GM23338 (cell line): ENCODE data around the gene ANKRD44. TPM values are rescaled to one million over a fixed set of nuclear protein-coding genes. Genes with fewer than 3 reads are reported as not detected.

Experiments used
- ATAC-seq: fragments of 200-7000 bp; cut with Tn5 transposase; 3 replicates; pipeline ENCODE4 v1.9.1; 2020
- DNase-seq: peaks from one replicate; pipeline ENCODE4 v3.0.0-alpha.2; 2015; ENCODE audit warnings: low spot score
- H2AFZ ChIP-seq: fragments of 200-600 bp; sonication (generic); 2 replicates; pipeline ENCODE4 v1.8.0; 2016; ENCODE audit warnings: antibody characterized with exemption, mild to moderate bottlenecking, moderate library complexity
- H3F3A ChIP-seq: fragments of 200-600 bp; sonication (generic); replicated peaks from 2 replicates; pipeline ENCODE4 v1.8.0; 2017; ENCODE audit warnings: antibody characterized with exemption, mixed run types, low read depth
- H3K27ac ChIP-seq: fragments of 200-600 bp; sonication (generic); 2 replicates; pipeline ENCODE4 v1.6.1; 2016; ENCODE audit warnings: low read depth
- H3K27me3 ChIP-seq: fragments of 200-600 bp; sonication (generic); 2 replicates; pipeline ENCODE4 v1.8.0; 2016; ENCODE audit warnings: mild to moderate bottlenecking, mixed run types, moderate library complexity; ENCODE audit not compliant: insufficient read depth
- H3K36me3 ChIP-seq: fragments of 200-600 bp; sonication (generic); 2 replicates; pipeline ENCODE4 v1.8.0; 2016; ENCODE audit warnings: mild to moderate bottlenecking; ENCODE audit not compliant: insufficient read depth
- H3K4me1 ChIP-seq: fragments of 200-600 bp; sonication (generic); 2 replicates; pipeline ENCODE4 v1.8.0; 2016; ENCODE audit warnings: mild to moderate bottlenecking, moderate library complexity; ENCODE audit not compliant: insufficient read depth
- H3K4me2 ChIP-seq: fragments of 200-600 bp; sonication (generic); 2 replicates; pipeline ENCODE4 v1.7.1; 2017; ENCODE audit warnings: mixed run types
- H3K4me3 ChIP-seq: fragments of 200-600 bp; sonication (generic); 2 replicates; pipeline ENCODE4 v1.6.1; 2016; ENCODE audit warnings: mixed run types
- H3K79me2 ChIP-seq: fragments of 200-600 bp; sonication (generic); replicated peaks from 2 replicates; pipeline ENCODE4 v1.8.0; 2017; ENCODE audit warnings: mild to moderate bottlenecking; ENCODE audit not compliant: insufficient read depth
- H3K9me2 ChIP-seq: fragments of 200-600 bp; sonication (generic); 2 replicates; pipeline ENCODE4 v1.8.0; 2017; ENCODE audit not compliant: insufficient read depth
- H4K20me1 ChIP-seq: fragments of 200-600 bp; sonication (generic); replicated peaks from 2 replicates; pipeline ENCODE4 v1.8.0; 2017; ENCODE audit warnings: mild to moderate bottlenecking; ENCODE audit not compliant: insufficient read depth
- H3K27ac Mint-ChIP-seq: 2 replicates; pipeline ENCODE4 v1.8.0; 2020; ENCODE audit warnings: inconsistent platforms, mild to moderate bottlenecking, moderate library complexity, mixed read lengths
- H3K27me3 Mint-ChIP-seq: 3 replicates; pipeline ENCODE4 v1.8.0; 2022; ENCODE audit warnings: low read depth, mild to moderate bottlenecking, moderate library complexity, mixed read lengths, inconsistent platforms; ENCODE audit not compliant: insufficient read depth, poor library complexity
- H3K36me3 Mint-ChIP-seq: 3 replicates; pipeline ENCODE4 v1.8.0; 2021; ENCODE audit warnings: low read depth, mild to moderate bottlenecking, inconsistent platforms, moderate library complexity, mixed read lengths
- H3K4me1 Mint-ChIP-seq: 3 replicates; pipeline ENCODE4 v1.8.0; 2020; ENCODE audit warnings: mild to moderate bottlenecking, inconsistent platforms, mixed read lengths
- H3K4me3 Mint-ChIP-seq: 3 replicates; pipeline ENCODE4 v1.8.0; 2021; ENCODE audit warnings: moderate library complexity, mild to moderate bottlenecking, inconsistent platforms, mixed read lengths
- H3K9me3 Mint-ChIP-seq: 3 replicates; pipeline ENCODE4 v1.8.0; 2020; ENCODE audit warnings: moderate library complexity, mild to moderate bottlenecking, inconsistent platforms, mixed read lengths
- CTCF ChIP-seq, 2 experiments: fragments of 200-600 bp in 1 of 2; sonication (generic) in 1 of 2; conservative IDR thresholded peaks; 2 replicates each; pipeline versions ENCODE4 v1.5.1 to v1.6.1; 2016 to 2017; ENCODE audit warnings: antibody characterized with exemption in 2 of 2, low read depth in 2 of 2, mild to moderate bottlenecking in 2 of 2, moderate library complexity in 1 of 2
- ETS1 ChIP-seq: IDR thresholded peaks from 2 replicates; pipeline ENCODE4 v1.6.1; 2016; ENCODE audit warnings: antibody characterized with exemption
- JUNB ChIP-seq: IDR thresholded peaks from one replicate; pipeline ENCODE4 v1.6.1; 2016; ENCODE audit warnings: antibody characterized with exemption; ENCODE audit not compliant: unreplicated experiment
- NANOG ChIP-seq: IDR thresholded peaks from 2 replicates; pipeline ENCODE4 v1.6.1; 2016; ENCODE audit warnings: antibody characterized with exemption, borderline replicate concordance
- REST ChIP-seq: IDR thresholded peaks from one replicate; pipeline ENCODE4 v1.6.1; 2018; ENCODE audit warnings: antibody characterized with exemption; ENCODE audit not compliant: unreplicated experiment
- STAT1 ChIP-seq: IDR thresholded peaks from one replicate; pipeline ENCODE4 v1.6.1; 2016; ENCODE audit warnings: antibody characterized with exemption; ENCODE audit not compliant: unreplicated experiment
- ZNF331 ChIP-seq: fragments of 250-450 bp; sonication (Bioruptor Pico); IDR thresholded peaks from 2 replicates; pipeline ENCODE4 v1.5.0; 2020; ENCODE audit warnings: low read depth, mild to moderate bottlenecking, moderate library complexity
- ZNF462 ChIP-seq: fragments of 250-450 bp; sonication (Bioruptor Pico); IDR thresholded peaks from 2 replicates; pipeline ENCODE4 v1.5.0; 2020; ENCODE audit warnings: mild to moderate bottlenecking, moderate library complexity
- polyA plus RNA-seq: library from polyadenylated mRNA; unstranded; fragments of >200 nt; fragmentation: Nextera tagmentation; extraction: Ambion mirVana; gene quantifications from 2 replicates; pipeline ENCODE4 v1.2.1, GENCODE V29; 2016
- total RNA-seq: library from RNA; depleted of rRNA; stranded (reverse); fragments of >200 nt; shearing (Covaris generic); gene quantifications from 2 replicates; pipeline ENCODE4 v1.2.3, GENCODE V29; 2014

The ANKRD44 gene
- total and polyA plus RNA-seq, 2 experiments from 2014 or later, result 0.44 to 0.56 TPM

GRCh38 chr2:196983934-196984333 lies 326.6 kb downstream of the ANKRD44 start:
- Mint-ChIP-seq H3K36me3 (no peaks in the 10 kb centered on the region), H3K4me1 (peaks cover 24% of the 10 kb centered on the region; the same call in 2 of the 3 replicates), H3K4me3 (no peak overlapping the region), H3K9me3 (no peaks in the 10 kb centered on the region; the same call in 2 of the 3 replicates), H3K27me3 (peaks cover 2% of the 10 kb centered on the region), H3K27ac (no peak overlapping the region)
- Histone ChIP-seq H3K79me2 (no peaks in the 10 kb centered on the region), H3K27me3 (no peaks in the 10 kb centered on the region), H3K4me3 (no peak overlapping the region), H3F3A (no peaks in the 10 kb centered on the region), H4K20me1 (no peaks in the 10 kb centered on the region), H3K9me2 (no peaks in the 10 kb centered on the region), H3K36me3 (no peaks in the 10 kb centered on the region), H3K27ac (no peak overlapping the region), H3K4me1 (peaks cover 16% of the 10 kb centered on the region; the same call in 1 of the 2 replicates), H2AFZ (peak overlapping the region; percentile 14; the same call in 1 of the 2 replicates), H3K4me2 (no peak overlapping the region)
- TF ChIP-seq ZNF462 (no peak), ZNF331 (no peak), JUNB (no peak), STAT1 (no peak), NANOG (no peak), CTCF (conservative IDR thresholded peaks at IDR 0.05; ENCODE audit: low read depth in 2 of 2) (no peak), REST (no peak), ETS1 (no peak)
- DNase-seq (no peak), ATAC-seq (no peak)
